Hepatocyte (in vitro differentiated cells): ENCODE measurements around the gene IL20.

Source experiments
- EZH2 ChIP-seq: fragments of 200-600 bp; sonication (generic); IDR thresholded peaks from 2 replicates; pipeline ENCODE4 v1.6.1; 2016; ENCODE audit warnings: antibody characterized with exemption, mild to moderate bottlenecking, borderline replicate concordance
- EZH2phosphoT487 ChIP-seq: fragments of 200-600 bp; sonication (generic); IDR thresholded peaks from one replicate; pipeline ENCODE4 v1.6.1; 2018; ENCODE audit warnings: antibody characterized with exemption, mild to moderate bottlenecking, low read depth, moderate library complexity; ENCODE audit not compliant: unreplicated experiment, severe bottlenecking
- TF ChIP-seq, protein P1 (sequence below): fragments of 200-600 bp; sonication (generic); IDR thresholded peaks from 2 replicates; pipeline ENCODE4 v1.5.1; 2016; ENCODE audit warnings: antibody characterized with exemption, mild to moderate bottlenecking; ENCODE audit not compliant: poor library complexity

DNA sequence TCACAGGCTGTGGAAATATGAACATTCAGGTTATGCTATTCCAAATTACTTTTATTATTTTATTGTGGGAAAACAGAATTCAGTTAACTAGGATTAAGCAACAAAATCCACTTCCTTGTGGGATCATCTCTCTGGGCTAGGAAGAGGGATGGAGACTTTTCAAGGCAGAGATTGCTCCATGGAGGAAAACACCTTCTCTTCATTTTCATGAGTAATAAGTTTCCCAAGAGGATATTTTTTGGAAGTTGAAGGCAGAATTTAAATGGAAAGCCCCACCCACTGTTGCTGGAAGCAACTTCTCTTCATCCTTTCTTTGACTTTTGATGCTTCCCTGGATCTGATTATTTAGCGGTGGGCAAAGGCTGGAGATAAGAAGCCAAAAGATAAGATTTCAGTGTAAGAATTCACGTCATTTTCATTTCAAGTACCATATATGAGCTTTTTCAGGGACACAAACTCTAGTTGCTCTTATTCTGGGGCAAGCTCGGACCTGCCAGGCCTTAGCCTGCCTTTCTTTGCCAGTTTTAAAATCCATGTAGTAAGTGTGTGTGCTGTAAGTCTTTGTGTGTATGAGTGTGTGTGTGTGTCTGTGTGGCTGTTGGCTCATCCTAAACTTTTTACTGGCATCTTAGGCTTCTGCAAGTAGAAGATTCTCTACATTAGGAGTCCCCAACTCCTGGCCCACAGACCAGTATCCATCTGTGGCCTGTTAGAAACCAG, 20.1 kb downstream of the IL20 start:
- TF ChIP-seq, protein P1, sequence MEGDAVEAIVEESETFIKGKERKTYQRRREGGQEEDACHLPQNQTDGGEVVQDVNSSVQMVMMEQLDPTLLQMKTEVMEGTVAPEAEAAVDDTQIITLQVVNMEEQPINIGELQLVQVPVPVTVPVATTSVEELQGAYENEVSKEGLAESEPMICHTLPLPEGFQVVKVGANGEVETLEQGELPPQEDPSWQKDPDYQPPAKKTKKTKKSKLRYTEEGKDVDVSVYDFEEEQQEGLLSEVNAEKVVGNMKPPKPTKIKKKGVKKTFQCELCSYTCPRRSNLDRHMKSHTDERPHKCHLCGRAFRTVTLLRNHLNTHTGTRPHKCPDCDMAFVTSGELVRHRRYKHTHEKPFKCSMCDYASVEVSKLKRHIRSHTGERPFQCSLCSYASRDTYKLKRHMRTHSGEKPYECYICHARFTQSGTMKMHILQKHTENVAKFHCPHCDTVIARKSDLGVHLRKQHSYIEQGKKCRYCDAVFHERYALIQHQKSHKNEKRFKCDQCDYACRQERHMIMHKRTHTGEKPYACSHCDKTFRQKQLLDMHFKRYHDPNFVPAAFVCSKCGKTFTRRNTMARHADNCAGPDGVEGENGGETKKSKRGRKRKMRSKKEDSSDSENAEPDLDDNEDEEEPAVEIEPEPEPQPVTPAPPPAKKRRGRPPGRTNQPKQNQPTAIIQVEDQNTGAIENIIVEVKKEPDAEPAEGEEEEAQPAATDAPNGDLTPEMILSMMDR, result no peak
- TF ChIP-seq EZH2 (no peak), EZH2phosphoT487 (no peak)
